ENCODE measurements around the gene ERBIN. TPM values are rescaled to one million over a fixed set of nuclear protein-coding genes. Genes with fewer than 3 reads are reported as not detected.

ERBIN gene
- total and polyA plus RNA-seq, 2 of the 8 experiments (the other 6 are each of a cell fraction or from before 2014, with no cell fraction given), result 7.7 to 33.2 TPM

DNA sequence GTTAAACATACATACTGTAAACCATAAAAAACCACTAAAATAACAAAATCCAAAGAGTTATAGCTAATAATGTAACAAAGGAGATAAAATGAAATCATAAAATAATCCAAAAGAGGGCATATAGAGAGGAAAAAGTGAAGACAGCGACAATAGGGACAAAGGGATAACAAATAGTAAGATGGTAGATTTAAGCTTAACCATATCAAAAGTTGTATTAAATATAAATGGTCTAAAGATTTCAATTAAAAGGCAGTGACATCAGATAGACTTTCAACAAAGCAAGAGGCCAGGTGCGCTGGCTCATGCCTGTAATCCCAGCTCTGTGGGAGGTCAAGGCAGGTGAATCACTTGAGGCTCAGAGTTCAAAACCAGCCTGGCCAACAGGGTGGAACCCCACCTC, 163.0 kb downstream of the ERBIN start:
- H4K91ac ChIP-seq (replicated peaks; ENCODE audit: insufficient read length, low read length), result no peak overlapping the region
- H3K4me3 ChIP-seq (ENCODE audit: extremely low read depth in 1 of 4, insufficient read depth in 2 of 4, low read depth in 3 of 4, low read length in 4 of 4), result no peak overlapping the region
- CTCF ChIA-PET (ENCODE audit: partially characterized antibody), result no interaction called here
- no peak overlapping the region for H2BK120ac ChIP-seq (replicated peaks; ENCODE audit: low read depth, low read length)
- H3K23ac ChIP-seq (ENCODE audit: insufficient read length), result no peak overlapping the region
- no peaks in the 10 kb centered on the region for H3K79me2 ChIP-seq (ENCODE audit: control insufficient read depth in 1 of 2, insufficient read depth in 2 of 2, low read length in 2 of 2)
- H3K14ac ChIP-seq (ENCODE audit: insufficient read length), result no peak overlapping the region
- no peak overlapping the region for H2AK5ac ChIP-seq (ENCODE audit: low read depth, low read length)
- no peak overlapping the region for H2AFZ ChIP-seq (ENCODE audit: low read length)
- H3K4ac ChIP-seq (replicated peaks; ENCODE audit: insufficient read length, low read depth, low read length), result no peak overlapping the region
- H4K20me1 ChIP-seq (replicated peaks in 1 of 2; ENCODE audit: control insufficient read depth in 1 of 2, insufficient read depth in 2 of 2, low read length in 2 of 2), result no peaks in the 10 kb centered on the region
- H3K9ac ChIP-seq (replicated peaks in 1 of 4; ENCODE audit: extremely low read depth in 1 of 4, low read depth in 3 of 4, low read length in 3 of 4), result no peak overlapping the region
- no peaks in the 10 kb centered on the region for H3K79me1 ChIP-seq (ENCODE audit: low read depth, low read length)
- FAIRE-seq, result no peak
- no peak for DNase-seq (ENCODE audit: low read depth in 1 of 2, low spot score in 2 of 2)
- no peak overlapping the region for H3K56ac ChIP-seq (replicated peaks; ENCODE audit: insufficient read length, low read depth, low read length)
- no peak overlapping the region for H4K5ac ChIP-seq (ENCODE audit: insufficient read length, low read depth, low read length)
- H4K8ac ChIP-seq (ENCODE audit: extremely low read depth, insufficient read depth, low read length), result no peak overlapping the region
- H2BK12ac ChIP-seq (ENCODE audit: low read depth, low read length), result no peak overlapping the region
- no peak overlapping the region for H3K18ac ChIP-seq (ENCODE audit: extremely low read depth, low read length)
- WGBS, 2 experiments (ENCODE audit: extremely low coverage in 1 of 2, insufficient coverage in 1 of 2, insufficient read length in 1 of 2, insufficient replicate concordance in 2 of 2, low coverage in 1 of 2, low lambda C conversion rate in 2 of 2, missing lambda C conversion rate in 1 of 2), result 95% methylated on average over 2 of the region's 2 CpGs; no CpG with 5 or more reads in 1 of the 2 experiments
- no peaks in the 10 kb centered on the region for H3K23me2 ChIP-seq (ENCODE audit: low read depth, low read length)
- H2BK20ac ChIP-seq (ENCODE audit: low read length), result no peak overlapping the region
- no peak overlapping the region for H3K27ac ChIP-seq (ENCODE audit: low read depth, low read length)
- H3K27me3 ChIP-seq (replicated peaks in 1 of 4; ENCODE audit: control insufficient read depth in 3 of 4, extremely low read depth in 1 of 4, insufficient read depth in 3 of 4, low read length in 3 of 4), result no peaks in the 10 kb centered on the region
- H3K4me1 ChIP-seq (replicated peaks in 1 of 4; ENCODE audit: control insufficient read depth in 3 of 4, insufficient read depth in 4 of 4, low read length in 3 of 4), result no peaks in the 10 kb centered on the region
- no peak overlapping the region for H3K4me2 ChIP-seq (ENCODE audit: insufficient read depth in 1 of 2, low read depth in 2 of 2, low read length in 2 of 2)
- peaks cover 4% of the 10 kb centered on the region in 2 experiments; a peak in 3 of 4 replicates for H3K9me3 ChIP-seq (ENCODE audit: insufficient read depth in 2 of 2, low read depth in 1 of 2, low read length in 1 of 2)
- H2BK15ac ChIP-seq (ENCODE audit: low read length), result no peak overlapping the region
- H2BK5ac ChIP-seq (ENCODE audit: low read depth, low read length), result no peak overlapping the region
- POLR2A ChIA-PET (ENCODE audit: partially characterized antibody), result no interaction called here
- peaks cover 0 to 6% (median 0%) of the 10 kb centered on the region in 4 experiments; a peak in 1 of 8 replicates for H3K36me3 ChIP-seq (ENCODE audit: control insufficient read depth in 2 of 4, insufficient read depth in 4 of 4, low read length in 3 of 4)
- no peak for TF ChIP-seq JUN (IDR thresholded peaks at IDR 0.05; ENCODE audit: low read depth, low read length)
- no peak for TF ChIP-seq GABPA (IDR thresholded peaks at IDR 0.05; ENCODE audit: borderline replicate concordance, insufficient read depth, low read length)
- TF ChIP-seq, protein P1, sequence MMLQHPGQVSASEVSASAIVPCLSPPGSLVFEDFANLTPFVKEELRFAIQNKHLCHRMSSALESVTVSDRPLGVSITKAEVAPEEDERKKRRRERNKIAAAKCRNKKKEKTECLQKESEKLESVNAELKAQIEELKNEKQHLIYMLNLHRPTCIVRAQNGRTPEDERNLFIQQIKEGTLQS (IDR thresholded peaks at IDR 0.05; ENCODE audit: insufficient read depth, low read depth, low read length), result no peak
- no peak for TF ChIP-seq HDAC2 (IDR thresholded peaks at IDR 0.05; ENCODE audit: borderline replicate concordance in 1 of 2, low read depth in 2 of 2, low read length in 2 of 2)
- TF ChIP-seq SP2 (IDR thresholded peaks at IDR 0.05; ENCODE audit: low read length), result no peak
- TF ChIP-seq EZH2 (IDR thresholded peaks at IDR 0.05; ENCODE audit: low read depth, low read length, severe bottlenecking), result no peak
- TF ChIP-seq, protein P2, sequence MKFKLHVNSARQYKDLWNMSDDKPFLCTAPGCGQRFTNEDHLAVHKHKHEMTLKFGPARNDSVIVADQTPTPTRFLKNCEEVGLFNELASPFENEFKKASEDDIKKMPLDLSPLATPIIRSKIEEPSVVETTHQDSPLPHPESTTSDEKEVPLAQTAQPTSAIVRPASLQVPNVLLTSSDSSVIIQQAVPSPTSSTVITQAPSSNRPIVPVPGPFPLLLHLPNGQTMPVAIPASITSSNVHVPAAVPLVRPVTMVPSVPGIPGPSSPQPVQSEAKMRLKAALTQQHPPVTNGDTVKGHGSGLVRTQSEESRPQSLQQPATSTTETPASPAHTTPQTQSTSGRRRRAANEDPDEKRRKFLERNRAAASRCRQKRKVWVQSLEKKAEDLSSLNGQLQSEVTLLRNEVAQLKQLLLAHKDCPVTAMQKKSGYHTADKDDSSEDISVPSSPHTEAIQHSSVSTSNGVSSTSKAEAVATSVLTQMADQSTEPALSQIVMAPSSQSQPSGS (IDR thresholded peaks at IDR 0.05; ENCODE audit: low read length), result no peak
- no peak for TF ChIP-seq SIX5 (IDR thresholded peaks at IDR 0.05; ENCODE audit: low read depth, low read length)
- no peak for TF ChIP-seq EGR1 (IDR thresholded peaks at IDR 0.05; ENCODE audit: borderline replicate concordance, low read depth, low read length)
- no peak for TF ChIP-seq POU5F1 (IDR thresholded peaks at IDR 0.05; ENCODE audit: low read depth, low read length)
- TF ChIP-seq SRF (IDR thresholded peaks at IDR 0.05; ENCODE audit: low read depth, low read length), result no peak
- TF ChIP-seq RNF2 (IDR thresholded peaks at IDR 0.05; ENCODE audit: borderline replicate concordance, low read depth, low read length, missing control alignments, poor library complexity, severe bottlenecking), result no peak
